GM23248 (cell line): ENCODE data around the gene PPDPF.

Experiments used
- EZH2 ChIP-seq: fragments of 200-600 bp; sonication (generic); IDR thresholded peaks from 2 replicates; pipeline ENCODE4 v1.6.1; 2018; ENCODE audit warnings: antibody characterized with exemption, mild to moderate bottlenecking; ENCODE audit not compliant: insufficient read depth, poor library complexity, severe bottlenecking
- EZH2phosphoT487 ChIP-seq: fragments of 200-600 bp; sonication (generic); IDR thresholded peaks from 2 replicates; pipeline ENCODE4 v1.6.1; 2018; ENCODE audit warnings: antibody characterized with exemption, moderate library complexity, mild to moderate bottlenecking, low read depth; ENCODE audit not compliant: insufficient read depth

GRCh38 chr20:63539092-63539430 is 18.5 kb downstream of the PPDPF start:
- no peak for TF ChIP-seq EZH2
- no peak for TF ChIP-seq EZH2phosphoT487
